Ishikawa (cell line): ENCODE measurements around the gene TMEM115.

ENCODE experiments used
- EP300 ChIP-seq: IDR thresholded peaks from 2 replicates; pipeline ENCODE4 v1.6.1; 2012; ENCODE audit warnings: borderline replicate concordance
- MAX ChIP-seq: IDR thresholded peaks from 2 replicates; pipeline ENCODE4 v1.6.1; 2012
- TAF1 ChIP-seq: IDR thresholded peaks from 2 replicates; pipeline ENCODE4 v1.6.1; 2012; ENCODE audit warnings: low read depth, mild to moderate bottlenecking

GRCh38 chr3:50350213-50350526 lies 9.2 kb downstream of the TMEM115 start:
- TF ChIP-seq TAF1 (no peak), EP300 (no peak), MAX (no peak)
